HCT116 (cell line): ENCODE measurements around the gene TTYH2. TPM values are rescaled to one million over a fixed set of nuclear protein-coding genes. Genes with fewer than 3 reads are reported as not detected.

Experiments
- ATAC-seq: fragments of 200-7000 bp; cut with Tn5 transposase; 2 replicates; pipeline ENCODE4 v1.9.1; 2020; ENCODE audit warnings: mild to moderate bottlenecking, moderate library complexity
- BruUV-seq: library from RNA; stranded (reverse); fragments of 400-500 nt; replicated peaks from 2 replicates; lab custom pipeline; 2021; lab: Mats Ljungman, UMichigan
- CTCF ChIA-PET: fragments of 300-600 bp; sonication (Branson Sonifier 250); formaldehyde crosslinking; loops from one replicate; lab custom pipeline; 2021; ENCODE audit warnings: antibody characterized with exemption; lab: Charles Lee
- POLR2A ChIA-PET: fragments of 300-600, 350-600 bp; sonication (Branson Sonifier 250); formaldehyde crosslinking; loops from one replicate; lab custom pipeline; 2021; ENCODE audit warnings: antibody characterized with exemption; lab: Charles Lee
- RAD21 ChIA-PET, 2 experiments: fragments of 300-600 bp; sonication (Branson Sonifier 250); formaldehyde crosslinking; loops; one replicate each; lab custom pipeline; 2023; ENCODE audit warnings: low total read pairs in 2 of 2; ENCODE audit not compliant: uncharacterized antibody in 2 of 2, unreplicated experiment in 2 of 2, low non-redundant PET in 1 of 2; lab: Charles Lee
- DNase-seq: peaks from one replicate; pipeline ENCODE4 v3.0.0-alpha.2; 2010; ENCODE audit warnings: low read depth, low spot score
- H2AFZ ChIP-seq: fragments of 200-600 bp; shearing (Covaris generic), sonication (generic); 2 replicates; pipeline ENCODE4 v1.6.1; 2017; ENCODE audit warnings: low read depth, mixed run types, mixed read lengths, antibody characterized with exemption, low read length; ENCODE audit not compliant: poor library complexity, severe bottlenecking
- H3K27ac ChIP-seq: 2 replicates; pipeline ENCODE4 v1.5.1; 2012; ENCODE audit warnings: low read depth, low read length
- H3K27me3 ChIP-seq: fragments of 200-600 bp; sonication (generic); 2 replicates; pipeline ENCODE4 v1.6.1; 2016; ENCODE audit warnings: mixed run types, low read length, mixed read lengths; ENCODE audit not compliant: insufficient read depth
- H3K36me3 ChIP-seq, 2 experiments: fragments of 200-500 bp in 1 of 2; fragments of 200-600 bp in 1 of 2; sonication (Bioruptor generic) in 1 of 2; sonication (generic) in 1 of 2; 2 replicates each; pipeline versions ENCODE4 v1.5.1 to v1.6.1; 2014 to 2016; ENCODE audit warnings: low read length in 2 of 2, inconsistent platforms in 1 of 2, mixed read lengths in 1 of 2, mixed run types in 1 of 2; ENCODE audit not compliant: insufficient read depth in 2 of 2, control insufficient read depth in 1 of 2
- H3K4me1 ChIP-seq, 2 experiments: fragments of 200-600 bp in 1 of 2; sonication (generic) in 1 of 2; 2 replicates each; pipeline versions ENCODE4 v1.5.1 to v1.6.1; 2012 to 2017; ENCODE audit warnings: low read length in 2 of 2, inconsistent platforms in 1 of 2, mild to moderate bottlenecking in 1 of 2, mixed read lengths in 1 of 2, mixed run types in 1 of 2, moderate library complexity in 1 of 2; ENCODE audit not compliant: insufficient read depth in 2 of 2, control insufficient read depth in 1 of 2
- H3K4me2 ChIP-seq: fragments of 200-600 bp; sonication (generic); 2 replicates; pipeline ENCODE4 v1.6.1; 2017; ENCODE audit warnings: mixed run types, low read length, mixed read lengths
- H3K4me3 ChIP-seq, 2 experiments: fragments of 200-600 bp in 1 of 2; sonication (generic) in 1 of 2; replicated peaks in 1 of 2; 2 replicates each; pipeline ENCODE4 v1.5.1; 2011 to 2016; ENCODE audit warnings: low read length in 2 of 2, control low read depth in 1 of 2, low read depth in 1 of 2, mild to moderate bottlenecking in 1 of 2, mixed read lengths in 1 of 2, mixed run types in 1 of 2
- H3K79me2 ChIP-seq: fragments of 200-600 bp; sonication (generic); 2 replicates; pipeline ENCODE4 v1.6.1; 2017; ENCODE audit warnings: mild to moderate bottlenecking, mixed run types, low read length, moderate library complexity, mixed read lengths; ENCODE audit not compliant: insufficient read depth
- H3K9ac ChIP-seq: fragments of 200-600 bp; sonication (generic); 2 replicates; pipeline ENCODE4 v1.6.1; 2016; ENCODE audit warnings: low read length, mixed read lengths
- H3K9me2 ChIP-seq: fragments of 200-600 bp; sonication (generic), shearing (Covaris generic); 2 replicates; pipeline ENCODE4 v1.6.1; 2017; ENCODE audit warnings: mixed run types, mild to moderate bottlenecking, moderate library complexity; ENCODE audit not compliant: insufficient read depth
- H3K9me3 ChIP-seq, 2 experiments: fragments of 200-500 bp in 1 of 2; fragments of 200-600 bp in 1 of 2; sonication (Bioruptor generic) in 1 of 2; sonication (generic) in 1 of 2; 2 replicates each; pipeline ENCODE4 v1.6.1; 2014 to 2017; ENCODE audit warnings: low read length in 2 of 2, mixed read lengths in 2 of 2, inconsistent platforms in 1 of 2, low read depth in 1 of 2, mild to moderate bottlenecking in 1 of 2, mixed run types in 1 of 2, moderate library complexity in 1 of 2; ENCODE audit not compliant: control insufficient read depth in 1 of 2, insufficient read depth in 1 of 2
- H4K20me1 ChIP-seq: fragments of 200-600 bp; sonication (generic), shearing (Covaris generic); 2 replicates; pipeline ENCODE4 v1.6.1; 2017; ENCODE audit warnings: mixed run types, mild to moderate bottlenecking, moderate library complexity; ENCODE audit not compliant: insufficient read depth
- CEBPB ChIP-seq: IDR thresholded peaks from 2 replicates; pipeline ENCODE4 v1.6.1; 2012; ENCODE audit warnings: low read depth
- ELF1 ChIP-seq: IDR thresholded peaks from 2 replicates; pipeline ENCODE4 v1.6.1; 2012; ENCODE audit warnings: low read depth, borderline replicate concordance
- FOSL1 ChIP-seq: IDR thresholded peaks from 2 replicates; pipeline ENCODE4 v1.6.1; 2012; ENCODE audit warnings: low read depth
- RAD21 ChIP-seq: IDR thresholded peaks from 2 replicates; pipeline ENCODE4 v1.6.1; 2012; ENCODE audit warnings: low read depth, mild to moderate bottlenecking
- SP1 ChIP-seq: IDR thresholded peaks from 2 replicates; pipeline ENCODE4 v1.6.1; 2012; ENCODE audit warnings: low read depth
- TCF7L2 ChIP-seq: IDR thresholded peaks from 2 replicates; pipeline ENCODE4 v1.7.0; 2011; ENCODE audit warnings: borderline replicate concordance, inconsistent platforms; ENCODE audit not compliant: insufficient read depth, insufficient read length; ENCODE audit errors: extremely low read depth
- intact Hi-C: fragments of 100-400 bp; cut with micrococcal nuclease; formaldehyde crosslinking; loops from 2 replicates; pipeline ENCODE4 v1.10.0; 2022
- total RNA-seq: library from RNA; stranded (reverse); gene quantifications from one replicate; pipeline ENCODE4 v1.2.1, GENCODE V29; 2021; ENCODE audit not compliant: unreplicated experiment
- TF ChIP-seq, protein P1 (sequence below), 3 experiments: fragments of 200-600 bp in 1 of 3; sonication (generic) in 1 of 3; IDR thresholded peaks in 2 of 3; conservative IDR thresholded peaks in 1 of 3; 2 replicates each; pipeline ENCODE4 v1.5.1; 2012 to 2017; ENCODE audit warnings: low read depth in 2 of 3, low read length in 2 of 3, antibody characterized with exemption in 1 of 3, borderline replicate concordance in 1 of 3, control low read depth in 1 of 3, mild to moderate bottlenecking in 1 of 3, mixed read lengths in 1 of 3, mixed run types in 1 of 3, moderate library complexity in 1 of 3; ENCODE audit not compliant: insufficient read depth in 1 of 3
- TF ChIP-seq, protein P2 (sequence below): IDR thresholded peaks from 2 replicates; pipeline ENCODE4 v1.6.1; 2012

TTYH2 gene
- total RNA-seq, 1 experiment from 2014 or later = 10.8 TPM

DNA sequence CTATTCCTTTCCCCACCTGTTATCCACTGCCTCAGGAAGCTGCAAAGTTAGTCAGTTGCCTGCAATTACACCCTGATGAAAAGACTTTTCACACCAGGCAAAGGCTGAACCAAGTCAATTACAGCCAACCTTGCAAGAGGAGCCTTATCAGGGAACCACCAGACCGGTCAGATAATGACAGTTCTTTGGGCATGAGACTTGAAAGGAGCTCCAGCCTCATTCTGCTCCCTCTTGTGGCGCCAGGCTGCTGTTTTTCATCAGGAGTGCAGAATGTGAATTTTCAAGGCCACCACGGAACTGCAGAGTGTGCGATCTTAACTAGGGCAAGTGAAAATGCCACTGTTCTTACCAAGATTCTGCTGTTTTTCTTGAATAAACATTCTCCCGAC, 83.2 kb downstream of the TTYH2 start:
- BruUV-seq = no TSS peak
- H3K36me3 ChIP-seq = no peaks in the 10 kb centered on the region
- H3K9me2 ChIP-seq = no peaks in the 10 kb centered on the region
- no peaks in the 10 kb centered on the region for H3K79me2 ChIP-seq
- H3K27ac ChIP-seq = no peak overlapping the region
- peaks cover 0 to 16% of the 10 kb centered on the region in 2 experiments; a peak in 3 of 4 replicates for H3K4me1 ChIP-seq
- peak; percentile 80 for ATAC-seq
- CTCF ChIA-PET = interaction anchor here (0.6 to 4.2 kb wide), 20 partner anchors 8 to 361 kb away, joined by 3 to 48 read pairs (median 4); partner anchors contain the start of genes BTBD17 and GPR142
- RAD21 ChIA-PET = interaction anchor here in 1 of 2 experiments (1.6 kb wide), 1 partner anchor 12 kb away, joined by 5 read pairs; no protein-coding TSS in a partner anchor
- POLR2A ChIA-PET = interaction anchor here (1.0 to 1.2 kb wide), 2 partner anchors 12 to 83 kb away, joined by 4 to 8 read pairs; partner anchors contain the start of gene TTYH2
- H3K4me3 ChIP-seq = no peak overlapping the region
- intact Hi-C loops = loop anchor here (1.0 kb wide), 1 partner anchor 86 kb away; no protein-coding TSS in a partner anchor
- no peak overlapping the region for H3K9ac ChIP-seq
- no peaks in the 10 kb centered on the region for H3K9me3 ChIP-seq
- H4K20me1 ChIP-seq = no peaks in the 10 kb centered on the region
- TF ChIP-seq CEBPB = no peak
- no peak for TF ChIP-seq ELF1
- TF ChIP-seq, protein P1, sequence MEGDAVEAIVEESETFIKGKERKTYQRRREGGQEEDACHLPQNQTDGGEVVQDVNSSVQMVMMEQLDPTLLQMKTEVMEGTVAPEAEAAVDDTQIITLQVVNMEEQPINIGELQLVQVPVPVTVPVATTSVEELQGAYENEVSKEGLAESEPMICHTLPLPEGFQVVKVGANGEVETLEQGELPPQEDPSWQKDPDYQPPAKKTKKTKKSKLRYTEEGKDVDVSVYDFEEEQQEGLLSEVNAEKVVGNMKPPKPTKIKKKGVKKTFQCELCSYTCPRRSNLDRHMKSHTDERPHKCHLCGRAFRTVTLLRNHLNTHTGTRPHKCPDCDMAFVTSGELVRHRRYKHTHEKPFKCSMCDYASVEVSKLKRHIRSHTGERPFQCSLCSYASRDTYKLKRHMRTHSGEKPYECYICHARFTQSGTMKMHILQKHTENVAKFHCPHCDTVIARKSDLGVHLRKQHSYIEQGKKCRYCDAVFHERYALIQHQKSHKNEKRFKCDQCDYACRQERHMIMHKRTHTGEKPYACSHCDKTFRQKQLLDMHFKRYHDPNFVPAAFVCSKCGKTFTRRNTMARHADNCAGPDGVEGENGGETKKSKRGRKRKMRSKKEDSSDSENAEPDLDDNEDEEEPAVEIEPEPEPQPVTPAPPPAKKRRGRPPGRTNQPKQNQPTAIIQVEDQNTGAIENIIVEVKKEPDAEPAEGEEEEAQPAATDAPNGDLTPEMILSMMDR (IDR thresholded peaks at IDR 0.05 in 2 of 3, conservative IDR thresholded peaks at IDR 0.05 in 1 of 3; ENCODE audit: borderline replicate concordance in 1 of 3, insufficient read depth in 1 of 3, low read depth in 2 of 3, low read length in 2 of 3) = peak; percentile 75 to 82 (median 76); a peak in 5 of 6 replicates
- peak; percentile 44 for TF ChIP-seq TCF7L2
- TF ChIP-seq RAD21 = peak; percentile 54
- TF ChIP-seq, all 23 proteins: peak for 3
- Histone ChIP-seq H3K4me2 (peak overlapping the region; percentile 39), H3K27me3 (no peaks in the 10 kb centered on the region), H2AFZ (no peak overlapping the region)
- DNase-seq = peak; percentile 57

DNA sequence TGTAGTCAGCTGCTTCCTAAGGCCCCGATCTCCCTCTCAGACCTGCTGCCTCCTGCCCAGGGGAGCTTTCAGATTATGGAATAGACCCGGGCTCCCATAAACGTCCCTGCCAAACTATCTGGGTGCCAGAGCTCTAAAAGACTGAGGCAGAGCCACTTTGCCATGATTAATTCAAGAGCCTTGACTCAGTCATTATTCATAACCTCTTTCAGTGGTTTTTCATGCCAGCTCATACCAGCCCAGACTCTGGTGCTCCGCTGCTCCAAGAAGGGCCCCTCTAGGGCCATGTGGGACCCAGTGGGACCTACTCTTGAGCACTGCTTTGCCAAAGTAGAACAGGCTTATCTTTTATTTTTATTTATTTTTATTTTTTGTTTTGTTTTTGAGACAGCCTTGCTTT, 84.6 kb downstream of the TTYH2 start:
- no peak overlapping the region for H3K4me2 ChIP-seq
- CTCF ChIA-PET = interaction anchor here (2.0 to 4.0 kb wide), 3 partner anchors 13 to 70 kb away, joined by 9 to 27 read pairs (median 18); partner anchors contain the start of genes BTBD17 and GPR142

More for the DNA sequence above, 84.6 kb downstream of the TTYH2 start:
- Histone ChIP-seq H3K4me3 (no peak overlapping the region), H3K9ac (no peak overlapping the region), H3K27me3 (no peaks in the 10 kb centered on the region), H3K9me3 (no peaks in the 10 kb centered on the region), H2AFZ (no peak overlapping the region), H4K20me1 (no peaks in the 10 kb centered on the region), H3K27ac (no peak overlapping the region), H3K79me2 (no peaks in the 10 kb centered on the region), H3K9me2 (no peaks in the 10 kb centered on the region), H3K36me3 (no peaks in the 10 kb centered on the region), H3K4me1 (peaks cover 0 to 16% of the 10 kb centered on the region in 2 experiments; a peak in 3 of 4 replicates)
- ATAC-seq (no peak), DNase-seq (no peak)
- intact Hi-C loops = no loop called here
- TF ChIP-seq, protein P2, sequence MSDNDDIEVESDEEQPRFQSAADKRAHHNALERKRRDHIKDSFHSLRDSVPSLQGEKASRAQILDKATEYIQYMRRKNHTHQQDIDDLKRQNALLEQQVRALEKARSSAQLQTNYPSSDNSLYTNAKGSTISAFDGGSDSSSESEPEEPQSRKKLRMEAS = no peak
- no peak for TF ChIP-seq SP1
- peak; percentile 61 for TF ChIP-seq FOSL1
- no TSS peak for BruUV-seq
- ChIA-PET POLR2A (no interaction called here), RAD21 (no interaction called here)
